ENCODE results near the gene TMEM17. TPM values are rescaled to one million over a fixed set of nuclear protein-coding genes. Genes with fewer than 3 reads are reported as not detected.
"Not testable (repeated sequence)": the region's sequence is repeated elsewhere in the genome, so short reads cannot be mapped to it uniquely, and the experiment has no call there.

TMEM17 gene
- total RNA-seq, 2 experiments from 2014 or later = not detected

- no peak for TF ChIP-seq CTCF (IDR thresholded peaks at IDR 0.05)
- intact Hi-C loops (cut with DNase I, micrococcal nuclease) = no loop called here
- CTCF ChIA-PET = no interaction called here
- Histone ChIP-seq H3K4me1 (ENCODE audit: insufficient read depth, low read length) (no peaks in the 10 kb centered on the region), H3K27ac (ENCODE audit: low read depth in 1 of 2, low read length in 2 of 2) (no peak overlapping the region), H3K9me3 (ENCODE audit: control insufficient read depth in 1 of 2, insufficient read depth in 1 of 2, low read length in 2 of 2) (peaks cover 0 to 13% of the 10 kb centered on the region in 2 experiments), H3K27me3 (ENCODE audit: control insufficient read depth in 1 of 2, insufficient read depth in 2 of 2, low read length in 2 of 2) (peaks cover 0 to 6% of the 10 kb centered on the region in 2 experiments), H3K4me3 (ENCODE audit: low read length) (no peak overlapping the region), H3K36me3 (ENCODE audit: insufficient read depth, low read length) (no peaks in the 10 kb centered on the region)
- H3K27ac Mint-ChIP-seq = no peak overlapping the region
- peaks cover 40% of the 10 kb centered on the region for H3K27me3 Mint-ChIP-seq
- ATAC-seq (ENCODE audit: poor library complexity) = no peak
- H3K9me3 Mint-ChIP-seq = peaks cover 8% of the 10 kb centered on the region
- no peaks in the 10 kb centered on the region for H3K36me3 Mint-ChIP-seq (ENCODE audit: low read depth)
- no peaks in the 10 kb centered on the region for H3K4me1 Mint-ChIP-seq (ENCODE audit: low read depth)
- DNase-seq = no peak
- POLR2A ChIA-PET = no interaction called here
- H3K4me3 Mint-ChIP-seq = no peak overlapping the region
Measured at GRCh38 chr2:62536873-62537547, 31.0 kb upstream of the TMEM17 start.

- H3K4me1 Mint-ChIP-seq (ENCODE audit: low read depth); H3K4me3 ChIP-seq (ENCODE audit: low read length); POLR2A ChIA-PET; intact Hi-C loops (cut with DNase I, micrococcal nuclease); H3K27ac Mint-ChIP-seq; H3K27ac ChIP-seq (ENCODE audit: low read depth in 1 of 2, low read length in 2 of 2); H3K4me3 Mint-ChIP-seq; H3K4me1 ChIP-seq (ENCODE audit: insufficient read depth, low read length); DNase-seq; CTCF ChIA-PET; H3K9me3 Mint-ChIP-seq; H3K36me3 Mint-ChIP-seq (ENCODE audit: low read depth); ATAC-seq (ENCODE audit: poor library complexity); H3K36me3 ChIP-seq (ENCODE audit: insufficient read depth, low read length); H3K27me3 ChIP-seq (ENCODE audit: control insufficient read depth in 1 of 2, insufficient read depth in 2 of 2, low read length in 2 of 2): not testable (repeated sequence)
- H3K9me3 ChIP-seq (ENCODE audit: control insufficient read depth in 1 of 2, insufficient read depth in 1 of 2, low read length in 2 of 2) = peaks cover 0 to 19% of the 10 kb centered on the region in 2 experiments
- H3K27me3 Mint-ChIP-seq = peaks cover 46% of the 10 kb centered on the region
Measured at GRCh38 chr2:62535521-62535920, 29.5 kb upstream of the TMEM17 start.

DNA sequence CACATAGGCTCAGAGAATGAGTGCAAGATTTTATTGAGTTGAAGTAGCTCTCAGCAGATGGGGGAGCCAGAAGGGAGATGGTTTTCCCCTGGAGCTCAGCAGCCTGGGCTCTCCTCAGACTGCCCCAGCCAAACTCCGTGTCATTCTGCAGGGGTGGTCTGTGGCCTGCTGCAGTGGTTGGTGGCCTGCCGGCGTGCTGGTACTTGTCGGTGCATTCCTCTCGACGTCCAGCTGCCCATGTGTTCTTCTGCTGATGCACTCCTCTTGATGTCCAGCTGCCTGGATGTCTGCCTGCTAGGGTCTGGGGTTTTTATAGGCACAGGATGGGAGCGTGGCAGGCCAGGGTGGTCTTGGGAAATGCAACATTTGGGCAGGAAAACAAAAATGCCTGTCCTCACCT lies 25.6 kb upstream of the TMEM17 start:
- CTCF ChIA-PET = no interaction called here
- Histone ChIP-seq H3K4me3 (ENCODE audit: low read length) (no peak overlapping the region), H3K27ac (ENCODE audit: low read depth in 1 of 2, low read length in 2 of 2) (no peak overlapping the region), H3K36me3 (ENCODE audit: insufficient read depth, low read length) (no peaks in the 10 kb centered on the region), H3K27me3 (ENCODE audit: control insufficient read depth in 1 of 2, insufficient read depth in 2 of 2, low read length in 2 of 2) (peaks cover 0 to 4% of the 10 kb centered on the region in 2 experiments), H3K4me1 (ENCODE audit: insufficient read depth, low read length) (no peaks in the 10 kb centered on the region), H3K9me3 (ENCODE audit: control insufficient read depth in 1 of 2, insufficient read depth in 1 of 2, low read length in 2 of 2) (peaks cover 0 to 19% of the 10 kb centered on the region in 2 experiments)
- ATAC-seq (ENCODE audit: poor library complexity) (no peak), DNase-seq (no peak)
- POLR2A ChIA-PET = no interaction called here
- Mint-ChIP-seq H3K27ac (no peak overlapping the region), H3K36me3 (ENCODE audit: low read depth) (no peaks in the 10 kb centered on the region), H3K9me3 (peaks cover 8% of the 10 kb centered on the region), H3K4me3 (no peak overlapping the region), H3K27me3 (peaks cover 28% of the 10 kb centered on the region), H3K4me1 (ENCODE audit: low read depth) (no peaks in the 10 kb centered on the region)
- no peak for TF ChIP-seq CTCF (IDR thresholded peaks at IDR 0.05)
- intact Hi-C loops (cut with DNase I, micrococcal nuclease) = no loop called here

DNA sequence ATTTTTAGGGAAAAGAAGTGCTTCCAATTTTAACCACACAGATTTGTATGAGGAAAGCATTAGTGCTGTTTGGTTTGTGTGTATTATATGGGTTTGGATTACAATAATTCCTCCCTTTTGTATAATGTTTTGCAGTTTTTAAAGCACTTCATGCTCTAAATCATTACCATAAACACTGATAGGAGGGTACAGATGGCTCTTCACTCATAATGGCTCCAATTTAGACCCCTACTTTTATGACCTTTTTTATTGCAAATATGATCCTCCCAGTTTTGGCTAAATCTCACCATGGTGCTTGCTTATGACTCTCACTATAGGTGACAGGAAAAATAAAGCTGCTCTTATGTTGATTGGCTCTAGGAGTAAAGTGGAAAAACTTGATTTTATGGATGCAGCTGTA lies 23.8 kb upstream of the TMEM17 start:
- Mint-ChIP-seq H3K27ac (no peak overlapping the region), H3K4me1 (ENCODE audit: low read depth) (no peaks in the 10 kb centered on the region), H3K36me3 (ENCODE audit: low read depth) (no peaks in the 10 kb centered on the region), H3K27me3 (peaks cover 20% of the 10 kb centered on the region), H3K9me3 (peaks cover 8% of the 10 kb centered on the region), H3K4me3 (no peak overlapping the region)
- no peak overlapping the region for H3K4me3 ChIP-seq (ENCODE audit: low read length)
- ChIA-PET POLR2A (no interaction called here), CTCF (no interaction called here)
- no peak overlapping the region for H3K27ac ChIP-seq (ENCODE audit: low read depth in 1 of 2, low read length in 2 of 2)
- intact Hi-C loops (cut with DNase I, micrococcal nuclease) = no loop called here
- DNase-seq (no peak), ATAC-seq (ENCODE audit: poor library complexity) (no peak)
- H3K9me3 ChIP-seq (ENCODE audit: control insufficient read depth in 1 of 2, insufficient read depth in 1 of 2, low read length in 2 of 2) = peaks cover 0 to 14% of the 10 kb centered on the region in 2 experiments
- no peaks in the 10 kb centered on the region for H3K4me1 ChIP-seq (ENCODE audit: insufficient read depth, low read length)
- no peaks in the 10 kb centered on the region for H3K36me3 ChIP-seq (ENCODE audit: insufficient read depth, low read length)
- no peak for TF ChIP-seq CTCF (IDR thresholded peaks at IDR 0.05)
- H3K27me3 ChIP-seq (ENCODE audit: control insufficient read depth in 1 of 2, insufficient read depth in 2 of 2, low read length in 2 of 2) = peaks cover 0 to 3% of the 10 kb centered on the region in 2 experiments

All from CD4-positive, alpha-beta T cell (primary cell).